ENCODE data around the gene POU4F1.
"Not testable (repeated sequence)": the region's sequence is repeated elsewhere in the genome, so short reads cannot be mapped to it uniquely, and the experiment has no call there.

POU4F1 gene, protein sequence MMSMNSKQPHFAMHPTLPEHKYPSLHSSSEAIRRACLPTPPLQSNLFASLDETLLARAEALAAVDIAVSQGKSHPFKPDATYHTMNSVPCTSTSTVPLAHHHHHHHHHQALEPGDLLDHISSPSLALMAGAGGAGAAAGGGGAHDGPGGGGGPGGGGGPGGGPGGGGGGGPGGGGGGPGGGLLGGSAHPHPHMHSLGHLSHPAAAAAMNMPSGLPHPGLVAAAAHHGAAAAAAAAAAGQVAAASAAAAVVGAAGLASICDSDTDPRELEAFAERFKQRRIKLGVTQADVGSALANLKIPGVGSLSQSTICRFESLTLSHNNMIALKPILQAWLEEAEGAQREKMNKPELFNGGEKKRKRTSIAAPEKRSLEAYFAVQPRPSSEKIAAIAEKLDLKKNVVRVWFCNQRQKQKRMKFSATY

DNA sequence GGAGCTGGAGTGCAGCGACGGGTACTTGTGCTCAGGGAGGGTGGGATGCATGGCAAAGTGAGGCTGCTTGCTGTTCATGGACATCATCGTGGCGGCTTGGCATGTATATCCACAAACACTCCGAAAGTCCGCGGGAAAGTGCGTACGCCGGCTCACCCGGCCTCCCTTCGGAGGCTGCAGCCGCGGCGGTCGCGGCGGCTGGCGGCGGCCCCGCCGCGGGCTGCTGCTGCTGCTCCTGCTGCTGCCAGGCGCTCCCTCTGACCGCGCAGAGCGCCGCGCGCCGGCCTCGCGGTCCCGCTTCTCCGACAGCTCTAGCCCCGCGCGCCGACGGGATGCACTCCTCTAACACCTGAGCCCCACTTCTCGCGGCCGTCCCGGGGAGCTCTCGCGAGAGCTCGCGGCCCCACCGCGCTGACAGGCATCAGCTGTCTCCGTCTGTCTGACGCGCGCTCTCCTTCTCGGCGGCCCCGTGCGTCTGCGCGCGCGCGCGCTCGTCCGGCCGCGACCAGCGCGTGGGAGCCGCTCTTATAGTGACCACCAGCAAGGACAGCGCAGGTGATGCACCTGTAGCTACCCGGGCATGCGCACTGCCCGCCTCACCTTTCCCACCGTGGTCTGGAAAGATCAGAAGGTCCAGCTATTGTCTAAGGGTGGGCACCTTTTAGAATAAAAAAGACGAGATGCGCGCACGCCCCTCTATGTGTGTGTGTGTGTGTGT is at the start of gene POU4F1:
TSS of gene POU4F1 (minus strand) at position 313 of the 718 bp plus-strand sequence. CDS start at position 87, 226 bp downstream.
- Mint-ChIP-seq H3K27ac (peak within 1 kb of the TSS; percentile 86), H3K36me3 (peaks cover 8% of the 10 kb centered on the region), H3K9me3 (no peaks in the 10 kb centered on the region), H3K4me1 (peaks cover 51% of the 10 kb centered on the region), H3K27me3 (peaks cover 97% of the 10 kb centered on the region), H3K4me3 (peak within 1 kb of the TSS; percentile 75)
- peak; percentile 87 for DNase-seq
- CTCF ChIA-PET: no interaction called here

DNA sequence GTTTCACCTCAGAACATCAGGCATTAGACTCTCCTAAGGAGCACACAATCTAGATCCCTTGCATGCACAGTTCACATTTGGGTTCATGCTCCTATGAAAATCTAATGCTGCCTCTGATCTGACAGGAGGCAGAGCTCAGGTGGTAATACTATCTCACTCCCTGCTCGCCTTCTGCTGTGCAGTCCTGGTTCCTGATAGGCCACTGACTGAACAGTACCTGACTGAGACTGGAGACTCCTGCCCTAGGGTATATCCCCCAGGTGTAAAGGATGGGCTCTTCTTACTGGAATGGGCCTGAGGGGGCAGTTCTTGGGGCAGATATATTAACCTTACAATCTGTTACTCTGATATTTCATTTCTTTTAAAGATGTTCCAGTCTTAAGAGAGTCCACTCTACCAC is 49.3 kb upstream of the POU4F1 start:
- DNase-seq: no peak
- Mint-ChIP-seq H3K36me3 (peaks cover 6% of the 10 kb centered on the region), H3K4me3 (no peak overlapping the region), H3K27ac (no peak overlapping the region), H3K4me1 (peaks cover 16% of the 10 kb centered on the region), H3K27me3 (no peaks in the 10 kb centered on the region), H3K9me3 (no peaks in the 10 kb centered on the region)
- CTCF ChIA-PET: no interaction called here

DNA sequence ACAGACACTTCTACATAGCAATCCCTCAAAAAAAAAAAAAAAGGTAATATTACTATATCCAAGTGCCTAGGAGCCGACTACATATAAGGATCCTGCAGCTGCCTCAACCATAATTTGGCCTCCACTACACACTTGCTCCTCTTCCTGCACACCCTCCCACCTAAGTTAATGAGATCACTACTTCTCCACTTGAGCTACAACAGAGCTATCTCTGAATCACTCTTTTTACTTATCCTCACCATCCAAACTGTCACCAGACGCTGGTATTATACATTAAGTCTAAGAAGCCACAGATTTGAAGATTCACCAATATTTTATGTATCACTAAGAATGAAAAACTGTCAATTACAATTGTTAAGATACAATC is 47.3 kb upstream of the POU4F1 start:
- Mint-ChIP-seq H3K4me3 (no peak overlapping the region), H3K4me1 (peaks cover 6% of the 10 kb centered on the region), H3K27ac (no peak overlapping the region), H3K36me3 (peaks cover 3% of the 10 kb centered on the region), H3K9me3 (no peaks in the 10 kb centered on the region), H3K27me3 (no peaks in the 10 kb centered on the region)
- DNase-seq: no peak
- CTCF ChIA-PET: no interaction called here

DNA sequence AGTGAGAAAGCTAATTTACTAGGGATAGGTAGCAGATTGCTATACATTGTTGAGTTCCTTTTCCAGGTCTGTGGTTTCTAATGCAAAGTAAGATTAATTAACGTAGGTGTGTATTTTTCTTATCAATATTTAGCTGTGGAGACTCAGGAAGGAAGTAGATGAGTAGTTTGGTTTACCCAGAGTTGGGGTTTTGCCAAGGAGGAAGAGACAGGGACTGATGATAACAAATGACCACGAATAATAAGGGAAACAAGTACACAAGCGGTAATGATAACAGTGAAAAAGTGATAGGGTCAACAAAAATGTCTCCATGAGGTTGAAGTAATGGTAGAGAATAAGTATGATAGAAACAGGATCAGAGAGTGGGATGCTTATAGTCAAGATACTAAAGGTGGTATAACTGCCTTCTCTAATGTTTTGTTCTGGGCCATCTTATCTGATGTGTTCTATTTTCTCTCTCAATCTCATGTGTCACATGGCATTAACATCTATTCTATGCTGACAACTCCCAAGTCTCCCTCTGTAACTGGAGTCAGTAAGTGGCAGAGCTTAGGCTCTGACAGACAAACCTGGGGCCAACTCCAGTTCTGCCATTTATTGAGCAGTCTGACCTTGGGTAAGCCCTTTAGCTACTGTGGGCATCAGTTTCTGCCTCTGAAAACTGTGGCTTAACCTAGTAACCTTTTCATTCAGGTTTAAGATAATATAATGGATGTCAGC is 46.8 kb upstream of the POU4F1 start:
- no peaks in the 10 kb centered on the region for H3K27me3 Mint-ChIP-seq
- H3K36me3 Mint-ChIP-seq: no peaks in the 10 kb centered on the region
- H3K4me1 Mint-ChIP-seq: peaks cover 3% of the 10 kb centered on the region
- CTCF ChIA-PET: no interaction called here
- DNase-seq: no peak
- no peak overlapping the region for H3K27ac Mint-ChIP-seq
- H3K9me3 Mint-ChIP-seq: no peaks in the 10 kb centered on the region
- H3K4me3 Mint-ChIP-seq: no peak overlapping the region

DNA sequence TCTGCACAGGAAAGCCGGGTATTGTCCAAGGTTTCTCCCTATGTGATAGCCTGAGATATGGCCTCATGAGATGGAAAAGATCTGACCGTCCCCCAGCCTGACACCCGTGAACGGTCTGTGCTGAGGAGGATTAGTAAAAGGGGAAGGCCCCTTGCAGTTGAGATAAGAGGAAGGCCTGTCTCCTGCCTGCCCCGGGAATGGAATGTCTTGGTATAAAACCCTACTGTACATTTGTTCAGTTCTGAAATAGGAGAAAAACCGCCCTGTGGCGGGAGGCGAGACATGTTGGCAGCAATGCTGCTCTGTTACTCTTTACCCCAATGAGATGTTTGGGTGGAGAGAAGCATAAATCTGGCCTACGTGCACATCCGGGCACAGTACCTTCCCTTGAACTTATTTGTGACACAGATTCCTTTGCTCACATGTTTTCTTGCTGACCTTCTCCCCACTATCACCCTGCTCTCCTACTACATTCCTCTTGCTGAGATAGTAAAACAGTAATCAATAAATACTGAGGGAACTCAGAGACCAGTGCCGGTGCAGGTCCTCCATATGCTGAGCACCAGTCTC is 43.8 kb upstream of the POU4F1 start:
- H3K36me3 Mint-ChIP-seq, H3K4me1 Mint-ChIP-seq, H3K27me3 Mint-ChIP-seq, H3K9me3 Mint-ChIP-seq, DNase-seq, CTCF ChIA-PET, H3K27ac Mint-ChIP-seq, H3K4me3 Mint-ChIP-seq: not testable (repeated sequence)

DNA sequence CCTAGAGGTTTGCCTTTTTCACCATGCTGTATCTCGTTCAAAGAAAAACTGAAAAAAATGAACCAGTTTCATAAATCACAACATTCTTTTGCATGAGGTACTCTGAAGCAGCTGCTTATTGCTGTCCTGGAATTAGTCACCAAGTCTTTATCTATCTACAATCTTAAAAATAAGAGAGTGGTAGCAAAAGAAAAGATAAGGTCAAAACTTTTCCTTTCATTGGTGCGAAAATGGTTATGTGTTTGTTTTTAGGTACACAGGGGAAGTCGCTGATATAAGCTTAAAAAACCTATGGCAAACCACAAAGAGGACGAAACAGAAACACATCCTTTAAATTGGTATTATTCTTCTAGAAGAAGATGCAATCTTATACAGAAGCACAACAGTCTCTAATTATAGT is 34.9 kb upstream of the POU4F1 start:
- H3K36me3 Mint-ChIP-seq: peaks cover 49% of the 10 kb centered on the region
- H3K4me3 Mint-ChIP-seq: no peak overlapping the region
- CTCF ChIA-PET: no interaction called here
- no peaks in the 10 kb centered on the region for H3K9me3 Mint-ChIP-seq
- peaks cover 10% of the 10 kb centered on the region for H3K4me1 Mint-ChIP-seq
- H3K27me3 Mint-ChIP-seq: no peaks in the 10 kb centered on the region
- no peak overlapping the region for H3K27ac Mint-ChIP-seq
- DNase-seq: no peak

DNA sequence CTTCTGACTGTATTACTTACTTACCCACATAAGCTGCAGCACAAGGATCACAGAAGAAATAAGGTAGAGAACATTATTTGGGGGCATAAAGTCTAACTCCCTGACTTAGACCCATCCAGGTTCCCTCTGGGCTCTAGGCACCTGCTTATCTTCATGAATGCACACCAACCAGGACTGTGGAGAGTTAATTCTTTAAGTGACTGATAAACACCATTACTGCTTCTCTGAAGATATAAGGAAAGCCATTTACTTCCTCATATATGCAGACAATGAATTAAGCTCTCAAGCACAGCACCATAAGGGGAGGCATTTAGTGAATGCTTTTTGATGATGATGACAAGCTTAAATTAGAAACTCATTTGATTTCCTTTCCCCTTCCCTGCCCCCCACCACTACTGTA is 33.1 kb upstream of the POU4F1 start:
- no peak overlapping the region for H3K4me3 Mint-ChIP-seq
- H3K27me3 Mint-ChIP-seq: no peaks in the 10 kb centered on the region
- H3K9me3 Mint-ChIP-seq: no peaks in the 10 kb centered on the region
- CTCF ChIA-PET: interaction anchor here (0.7 kb wide), 1 partner anchor 146 kb away, joined by 3 read pairs; no protein-coding TSS in a partner anchor
- H3K4me1 Mint-ChIP-seq: peaks cover 10% of the 10 kb centered on the region
- peaks cover 59% of the 10 kb centered on the region for H3K36me3 Mint-ChIP-seq
- no peak for DNase-seq
- peak overlapping the region; percentile 21 for H3K27ac Mint-ChIP-seq

DNA sequence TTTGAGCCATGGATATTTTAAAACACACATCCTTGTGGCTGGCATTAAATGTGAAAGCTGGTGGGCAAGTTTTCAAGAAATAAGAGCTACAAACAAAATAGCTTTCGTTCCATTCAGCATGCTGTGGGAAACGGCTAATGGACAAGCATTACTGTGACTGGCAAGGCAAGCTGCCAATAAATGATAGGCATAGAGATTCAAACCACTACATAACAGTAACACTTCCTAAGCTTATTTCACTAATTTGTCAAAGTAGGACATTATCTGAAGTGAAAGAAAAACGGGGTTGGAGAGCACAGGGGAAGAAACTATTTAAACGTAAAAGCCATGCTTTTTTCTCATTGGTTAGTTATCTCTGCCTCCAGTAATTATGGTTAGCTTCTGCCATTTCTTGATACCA is 29.6 kb upstream of the POU4F1 start:
- CTCF ChIA-PET: interaction anchor here (0.8 kb wide), 1 partner anchor 10 kb away, joined by 4 read pairs; no protein-coding TSS in a partner anchor
- no peak for DNase-seq
- Mint-ChIP-seq H3K4me3 (no peak overlapping the region), H3K27me3 (no peaks in the 10 kb centered on the region), H3K4me1 (peaks cover under 1% of the 10 kb centered on the region), H3K27ac (no peak overlapping the region), H3K36me3 (peaks cover 47% of the 10 kb centered on the region), H3K9me3 (no peaks in the 10 kb centered on the region)

DNA sequence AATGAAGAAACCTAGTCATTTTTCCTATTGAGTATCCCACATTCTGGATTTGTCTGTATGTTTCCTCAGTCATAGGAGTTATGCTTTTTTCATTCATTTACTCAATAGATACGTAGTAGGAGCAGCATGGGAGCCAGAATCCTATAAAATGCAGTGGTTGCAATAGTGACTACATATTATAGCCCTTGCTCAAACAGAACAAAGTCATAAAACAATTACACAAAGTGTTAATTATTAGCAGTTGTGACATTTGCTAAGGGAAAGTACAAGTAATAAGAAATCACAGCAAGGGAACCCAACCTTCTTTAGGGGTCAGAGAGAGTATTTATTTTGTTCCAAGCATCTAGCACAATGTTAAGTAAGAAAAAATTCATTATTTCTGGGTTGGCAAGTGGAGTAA is 27.7 kb upstream of the POU4F1 start:
- Mint-ChIP-seq H3K4me3 (no peak overlapping the region), H3K4me1 (peaks cover 4% of the 10 kb centered on the region), H3K27me3 (no peaks in the 10 kb centered on the region), H3K9me3 (no peaks in the 10 kb centered on the region), H3K36me3 (peaks cover 50% of the 10 kb centered on the region), H3K27ac (no peak overlapping the region)
- DNase-seq: no peak
- CTCF ChIA-PET: no interaction called here

DNA sequence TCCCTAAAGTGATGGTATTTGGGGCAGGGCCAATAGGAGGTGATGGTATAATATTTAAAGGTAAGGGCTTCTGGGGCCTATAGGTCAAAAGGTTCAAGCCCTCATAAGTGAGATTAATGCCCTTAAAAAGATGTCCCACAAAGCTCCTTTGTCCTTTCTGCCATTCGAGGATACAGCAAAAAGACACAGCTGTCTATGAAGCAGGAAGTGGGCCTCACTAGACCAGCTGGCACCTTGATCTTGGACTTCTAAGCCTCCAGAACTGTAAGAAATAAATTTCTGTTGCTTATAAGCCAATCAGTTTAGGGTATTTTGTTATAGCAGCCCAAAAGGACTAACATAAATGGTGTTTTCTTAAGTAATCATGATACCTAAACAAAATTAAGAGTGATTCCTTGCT is 27.2 kb upstream of the POU4F1 start:
- H3K36me3 Mint-ChIP-seq: peaks cover 51% of the 10 kb centered on the region
- H3K4me3 Mint-ChIP-seq: no peak overlapping the region
- H3K27me3 Mint-ChIP-seq: no peaks in the 10 kb centered on the region
- CTCF ChIA-PET: no interaction called here
- no peak for DNase-seq
- peaks cover 8% of the 10 kb centered on the region for H3K4me1 Mint-ChIP-seq
- H3K9me3 Mint-ChIP-seq: no peaks in the 10 kb centered on the region
- H3K27ac Mint-ChIP-seq: no peak overlapping the region

DNA sequence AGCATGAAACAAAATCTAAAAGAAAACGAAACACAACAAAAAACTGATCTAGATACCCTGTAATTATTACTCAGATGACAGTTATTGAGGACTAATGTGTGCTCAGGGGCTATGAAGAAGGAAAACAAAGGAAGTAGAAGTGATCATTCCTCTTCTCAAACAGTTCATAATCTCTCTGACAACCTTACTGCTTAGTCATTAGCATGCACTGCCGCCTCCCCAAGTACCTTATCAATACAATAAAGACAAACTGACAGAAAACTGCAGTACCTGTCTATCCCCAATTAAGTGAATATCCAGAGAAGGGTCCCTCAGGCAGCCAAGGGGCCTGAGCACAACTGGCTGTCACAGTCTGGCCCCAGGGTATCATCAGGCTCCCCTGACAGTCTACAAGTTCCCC is 22.0 kb upstream of the POU4F1 start:
- H3K27me3 Mint-ChIP-seq: no peaks in the 10 kb centered on the region
- H3K4me1 Mint-ChIP-seq: peaks cover 10% of the 10 kb centered on the region
- no peak overlapping the region for H3K27ac Mint-ChIP-seq
- H3K4me3 Mint-ChIP-seq: no peak overlapping the region
- CTCF ChIA-PET: no interaction called here
- no peaks in the 10 kb centered on the region for H3K9me3 Mint-ChIP-seq
- DNase-seq: no peak
- peaks cover 30% of the 10 kb centered on the region for H3K36me3 Mint-ChIP-seq

DNA sequence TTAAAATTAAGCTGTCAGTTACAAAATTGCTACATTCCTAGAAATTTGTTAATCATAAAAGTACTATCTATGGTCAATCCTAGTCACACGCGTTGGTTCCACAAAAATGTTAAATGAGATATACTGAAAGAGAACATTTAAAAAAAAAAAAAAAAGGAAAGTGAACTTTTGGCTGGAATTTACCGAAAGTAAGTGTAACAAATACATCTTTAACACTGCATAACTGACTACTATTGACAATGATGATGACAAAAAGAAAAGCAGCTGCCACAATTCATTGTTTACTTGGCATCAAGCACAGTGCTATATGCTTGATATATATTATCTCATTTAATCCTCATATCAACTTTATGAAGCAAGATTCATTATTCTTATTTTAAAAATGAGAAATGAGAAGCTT is 19.8 kb upstream of the POU4F1 start:
- H3K4me1 Mint-ChIP-seq: peaks cover 10% of the 10 kb centered on the region
- no peak overlapping the region for H3K4me3 Mint-ChIP-seq
- no peaks in the 10 kb centered on the region for H3K27me3 Mint-ChIP-seq
- DNase-seq: no peak
- H3K36me3 Mint-ChIP-seq: peaks cover 27% of the 10 kb centered on the region
- H3K27ac Mint-ChIP-seq: no peak overlapping the region
- H3K9me3 Mint-ChIP-seq: no peaks in the 10 kb centered on the region
- CTCF ChIA-PET: no interaction called here

DNA sequence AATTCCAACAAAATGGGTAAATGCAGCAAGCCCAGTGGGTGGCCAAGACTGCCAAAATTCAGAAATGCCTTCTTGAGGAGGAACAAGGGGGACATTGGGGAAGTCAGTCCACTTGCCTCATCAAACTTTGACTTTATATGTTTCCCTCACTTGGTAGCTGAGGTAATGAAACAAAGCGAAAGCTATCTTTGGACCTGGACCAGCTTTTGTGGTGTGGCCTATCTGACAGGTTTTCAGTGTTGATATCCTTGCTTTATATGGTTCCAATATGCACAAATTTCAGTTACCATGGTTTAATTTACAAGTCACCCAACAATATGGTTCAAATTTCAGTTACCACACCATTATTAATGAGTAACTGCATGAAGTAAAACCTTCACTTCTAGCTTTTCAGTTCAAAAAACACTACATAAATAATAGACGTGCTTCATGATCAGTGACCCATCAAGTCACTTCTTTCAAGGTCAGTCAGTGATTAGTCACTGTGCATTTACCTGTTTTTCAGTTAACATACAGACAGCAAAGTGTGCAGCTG is 17.7 kb upstream of the POU4F1 start:
- H3K4me1 Mint-ChIP-seq: peaks cover 6% of the 10 kb centered on the region
- H3K9me3 Mint-ChIP-seq: no peaks in the 10 kb centered on the region
- CTCF ChIA-PET: no interaction called here
- no peak for DNase-seq
- H3K27me3 Mint-ChIP-seq: no peaks in the 10 kb centered on the region
- H3K36me3 Mint-ChIP-seq: peaks cover 34% of the 10 kb centered on the region
- H3K27ac Mint-ChIP-seq: no peak overlapping the region
- H3K4me3 Mint-ChIP-seq: no peak overlapping the region

DNA sequence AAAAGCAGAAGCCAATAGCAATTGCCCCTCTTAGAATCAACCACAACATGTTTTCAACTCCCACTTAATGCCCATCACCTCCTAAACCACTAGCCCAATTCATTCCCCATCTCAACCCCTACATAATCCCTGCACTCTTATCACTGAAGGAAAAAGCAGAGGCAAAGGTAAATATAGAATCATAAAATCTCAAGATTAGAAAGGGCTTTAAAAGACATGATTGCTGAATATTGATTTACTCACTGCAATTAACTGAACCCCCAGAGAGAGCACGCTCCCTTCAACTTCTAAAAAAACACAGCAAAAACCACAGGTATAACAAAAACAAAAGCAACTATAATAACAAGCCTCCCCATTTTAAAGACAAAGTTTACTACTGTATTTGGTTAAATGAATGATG is 15.1 kb upstream of the POU4F1 start:
- Mint-ChIP-seq H3K4me3 (no peak overlapping the region), H3K9me3 (no peaks in the 10 kb centered on the region), H3K27ac (no peak overlapping the region), H3K4me1 (no peaks in the 10 kb centered on the region), H3K27me3 (no peaks in the 10 kb centered on the region), H3K36me3 (peaks cover 42% of the 10 kb centered on the region)
- no peak for DNase-seq
- CTCF ChIA-PET: interaction anchor here (0.6 kb wide), 1 partner anchor 129 kb away, joined by 7 read pairs; no protein-coding TSS in a partner anchor

Data from activated naive CD4-positive, alpha-beta T cell treated with anti-CD3 and anti-CD28 coated beads, Interleukin-2, amount 10 ng/mL, durations not matched to agents 7 days and 5 days (primary cell).